GM21390 (cell line): ENCODE results near the gene GIMD1.
"Not testable (repeated sequence)": the region's sequence is repeated elsewhere in the genome, so short reads cannot be mapped to it uniquely, and the experiment has no call there.

Experiments used
- ATAC-seq: cut with Tn5 transposase; IDR thresholded peaks from one replicate; pipeline ENCODE4 v1.9.1; 2021; ENCODE audit not compliant: unreplicated experiment

GIMD1 gene

DNA sequence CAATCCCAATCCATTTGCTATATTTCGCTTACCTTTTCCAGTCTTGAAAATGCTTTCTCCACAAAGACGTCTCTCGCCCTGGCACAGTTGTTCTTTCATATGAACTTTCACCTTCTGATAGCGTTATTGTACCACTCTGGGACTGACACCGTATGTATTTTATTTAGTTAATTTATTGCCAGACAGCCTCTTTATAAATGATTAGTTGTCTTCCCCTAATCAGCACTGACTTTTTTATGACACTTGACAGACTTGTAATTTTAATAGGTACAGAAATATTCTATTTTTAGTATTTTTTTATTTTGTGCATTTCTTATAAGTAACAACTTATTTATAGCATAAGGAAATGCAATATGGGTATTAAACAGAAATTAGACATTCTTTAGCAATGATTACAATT is at the start of gene GIMD1:
Gene GIMD1 (minus strand): TSS at position 101 of the 400 bp plus-strand sequence. CDS start 1,343 bp downstream, outside the sequence.
- no peak for ATAC-seq

DNA sequence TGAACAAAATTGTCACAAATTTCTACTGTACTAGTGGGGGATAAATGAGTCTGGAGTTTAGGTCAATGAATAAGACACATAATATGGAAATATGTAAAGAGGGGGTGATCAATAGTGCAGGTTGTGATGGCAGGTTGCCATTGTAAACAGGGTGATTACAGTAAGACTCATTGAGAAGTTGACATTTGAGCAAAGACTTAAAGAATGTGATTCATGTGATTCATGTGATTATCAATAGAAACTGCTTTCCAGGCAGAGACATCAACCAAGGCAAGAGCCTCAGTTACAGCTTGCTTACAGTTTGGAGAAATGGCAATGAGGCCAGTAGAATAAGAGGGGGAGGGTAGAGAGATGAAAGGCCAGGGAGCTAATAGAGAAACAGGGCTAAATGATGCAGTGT is 45.8 kb upstream of the GIMD1 start:
- ATAC-seq, result no peak

DNA sequence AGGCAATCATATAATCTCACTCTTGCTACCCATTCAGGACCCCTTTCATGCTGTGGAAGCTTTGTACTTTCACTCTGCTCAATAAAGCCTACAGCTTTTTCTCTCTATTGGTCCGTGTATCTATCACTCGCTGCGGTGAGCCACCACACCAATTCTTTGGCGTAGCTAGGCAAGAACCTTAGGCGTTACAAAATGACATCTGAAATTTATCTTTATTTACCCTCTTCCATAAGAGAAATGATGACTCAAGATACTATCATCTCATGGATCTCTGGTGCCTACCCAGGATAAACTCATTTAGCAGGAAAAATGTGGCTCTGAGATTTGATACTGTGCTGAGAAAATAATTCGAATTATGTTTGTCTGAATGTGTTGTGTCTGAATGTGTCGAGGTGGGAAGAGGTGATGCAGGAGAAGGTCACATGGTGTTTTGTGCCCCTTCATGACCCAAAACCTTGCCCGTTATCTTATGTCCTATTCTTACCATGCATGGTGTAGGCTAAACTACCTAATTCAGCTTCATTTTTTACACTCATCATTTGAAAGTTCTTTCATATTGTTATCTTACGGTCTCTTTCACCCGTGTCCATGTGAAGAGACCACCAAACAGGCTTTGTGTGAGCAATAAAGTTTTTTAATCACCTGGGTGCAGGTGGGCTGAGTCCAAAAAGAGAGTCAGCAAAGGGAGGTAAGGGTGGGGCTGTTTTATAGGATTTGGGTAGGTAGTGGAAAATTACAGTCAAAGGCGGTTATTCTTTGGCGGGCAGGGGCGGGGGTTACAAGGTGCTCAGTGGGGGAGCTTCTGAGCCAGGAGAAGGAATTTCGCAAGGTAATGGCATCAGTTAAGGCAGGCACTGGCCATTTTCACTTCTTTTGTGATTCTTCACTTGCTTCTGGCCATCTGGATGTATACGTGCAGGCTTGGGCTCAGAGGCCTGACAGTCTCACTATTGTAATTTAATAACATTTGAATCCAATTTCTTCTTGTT is 41.6 kb upstream of the GIMD1 start:
- no peak for ATAC-seq

DNA sequence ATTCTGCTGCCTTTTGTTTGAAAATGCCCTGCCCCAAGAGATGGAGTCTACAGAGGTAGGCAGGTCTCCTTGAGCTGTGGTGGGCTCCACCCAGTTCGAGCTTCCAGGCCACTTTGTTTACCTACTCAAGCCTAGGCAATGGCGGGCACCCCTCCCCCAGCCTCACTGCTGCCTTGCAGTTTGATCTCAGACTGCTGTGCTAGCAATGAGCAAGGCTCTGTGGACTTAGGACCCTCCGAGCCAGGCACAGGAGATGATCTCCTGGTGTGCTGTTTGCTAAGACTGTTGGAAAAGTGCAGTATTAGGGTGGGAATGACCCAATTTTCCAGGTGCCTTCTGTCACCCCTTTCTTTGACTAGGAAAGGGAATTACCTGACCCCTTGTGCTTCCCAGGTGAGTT is 39.4 kb upstream of the GIMD1 start:
- not testable (repeated sequence) for ATAC-seq

- ATAC-seq, result no peak
These were observed 32.6 kb upstream of the GIMD1 start for GRCh38 chr4:106401157-106401556.

DNA sequence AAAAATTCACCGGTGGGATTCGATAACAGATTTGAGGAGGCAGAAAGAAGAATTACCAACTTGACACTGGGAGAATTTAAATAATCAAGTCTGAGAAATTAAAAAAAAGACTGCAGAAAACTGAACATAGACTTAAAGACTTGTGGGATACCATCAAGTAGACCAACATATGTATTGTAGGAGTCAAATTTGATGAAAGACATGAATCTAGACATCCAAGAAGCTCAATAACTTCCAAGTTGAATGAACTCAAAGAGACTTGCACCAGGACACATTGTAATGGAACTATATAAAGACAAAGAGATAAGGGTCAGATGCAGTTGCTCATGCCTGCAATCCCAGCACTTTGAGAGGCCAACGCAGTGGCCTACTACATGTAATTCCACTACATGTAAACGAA is 30.3 kb upstream of the GIMD1 start:
- ATAC-seq, result not testable (repeated sequence)

DNA sequence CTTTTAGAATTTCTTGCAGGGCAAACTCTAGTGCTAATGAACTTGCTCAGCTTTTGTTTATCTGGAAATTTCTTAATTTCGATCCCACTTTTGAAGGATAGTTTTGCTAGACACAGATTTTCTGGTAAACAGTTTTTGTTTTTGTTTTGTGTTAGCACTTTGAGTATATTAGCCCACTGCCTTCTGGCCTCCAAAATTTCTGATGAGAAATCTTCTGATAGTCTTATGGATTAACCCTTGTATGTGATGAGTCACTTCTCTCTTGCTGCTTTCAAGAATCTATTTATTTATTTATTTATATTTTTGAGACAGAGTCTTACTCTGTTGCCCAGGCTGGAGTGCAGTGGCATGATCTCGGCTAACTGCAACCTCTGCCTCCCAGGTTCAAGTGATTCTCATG is 27.0 kb upstream of the GIMD1 start:
- ATAC-seq, result no peak

GRCh38 chr4:106385853-106386393 is 17.3 kb upstream of the GIMD1 start:
- no peak for ATAC-seq

DNA sequence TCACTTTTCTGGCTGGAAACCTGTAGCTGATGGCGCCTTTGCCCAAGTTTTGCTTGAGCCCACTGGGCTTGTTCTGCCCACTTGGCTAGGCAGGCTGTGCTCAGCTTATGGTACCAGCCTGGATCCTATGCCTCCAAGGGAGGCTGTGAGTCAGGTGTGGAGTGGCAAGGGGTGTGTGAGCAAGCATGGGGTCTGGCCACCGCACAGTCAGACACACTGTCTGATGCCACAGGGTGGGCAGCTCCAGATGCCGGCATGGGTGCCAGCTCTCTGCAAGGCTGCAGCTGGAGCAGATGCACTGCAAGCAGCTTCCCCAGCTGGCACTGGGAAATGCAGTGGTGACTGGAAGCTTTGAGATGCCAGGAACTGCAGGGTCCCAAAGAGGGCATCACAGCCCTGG is 16.3 kb upstream of the GIMD1 start:
- ATAC-seq, result no peak

DNA sequence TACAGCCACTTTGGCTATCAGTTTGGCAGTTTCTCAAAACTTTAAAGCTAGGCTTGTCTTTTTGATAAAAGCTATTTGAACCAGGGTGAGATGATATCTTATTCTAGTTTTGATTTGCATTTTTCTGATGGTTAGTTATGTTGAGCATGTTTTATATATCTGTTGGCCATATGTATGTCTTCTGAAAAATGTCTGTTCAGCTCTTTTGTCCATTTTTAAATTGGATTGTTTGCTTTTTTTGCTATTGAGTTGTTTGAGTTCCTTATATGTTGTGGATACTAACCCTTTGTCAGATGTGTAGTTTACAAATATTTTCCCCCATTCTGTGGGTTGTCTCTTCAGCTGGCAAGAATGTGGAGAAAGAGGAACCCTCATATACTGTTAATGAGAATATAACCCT is 11.6 kb upstream of the GIMD1 start:
- ATAC-seq, result no peak

DNA sequence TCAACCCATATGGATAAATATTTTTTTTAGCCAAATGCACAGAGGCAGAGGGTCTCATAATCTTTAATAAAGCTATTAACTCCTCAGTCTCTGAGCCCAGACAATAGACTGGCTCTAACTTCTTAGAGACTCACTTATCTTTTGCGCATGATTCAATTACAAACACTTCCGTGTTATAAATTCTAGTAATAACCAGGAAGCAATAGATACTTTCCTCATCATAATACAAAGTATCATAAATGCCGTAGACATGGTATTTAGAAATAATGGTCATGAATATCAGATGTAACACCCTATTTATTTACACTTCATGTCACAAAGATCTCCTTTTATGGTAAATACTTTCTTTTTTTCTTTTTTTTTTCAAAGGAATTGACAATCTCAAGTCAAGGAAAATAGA is 4.4 kb upstream of the GIMD1 start:
- ATAC-seq, result no peak

GRCh38 chr4:106371161-106371560 is 2.6 kb upstream of the GIMD1 start:
- ATAC-seq, result no peak

GRCh38 chr4:106370214-106370613 is 1.6 kb upstream of the GIMD1 start:
- ATAC-seq, result no peak

- ATAC-seq, result peak; percentile 80
These were observed 980 bp upstream of the GIMD1 start for GRCh38 chr4:106369456-106370060.

DNA sequence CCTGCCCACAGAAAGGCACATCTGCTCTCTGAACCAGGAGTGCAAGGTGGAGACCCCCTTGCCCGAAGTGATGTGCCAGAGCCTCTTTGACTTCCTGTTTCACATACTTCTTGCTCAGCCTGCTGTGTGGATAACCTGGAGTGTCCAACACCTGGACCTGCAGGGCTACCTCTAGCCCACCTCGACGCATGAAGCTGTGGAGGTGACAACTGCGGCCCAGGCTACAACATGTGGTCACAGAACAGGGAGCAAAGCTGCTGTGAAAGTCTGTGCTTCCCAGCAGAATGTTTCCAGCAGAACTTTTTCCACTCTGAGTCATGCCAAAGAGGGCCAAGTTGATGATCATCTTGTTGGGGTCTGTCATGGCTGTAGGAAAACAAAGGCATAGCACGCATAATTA is 1.5 kb downstream of the GIMD1 start:
- no peak for ATAC-seq

DNA sequence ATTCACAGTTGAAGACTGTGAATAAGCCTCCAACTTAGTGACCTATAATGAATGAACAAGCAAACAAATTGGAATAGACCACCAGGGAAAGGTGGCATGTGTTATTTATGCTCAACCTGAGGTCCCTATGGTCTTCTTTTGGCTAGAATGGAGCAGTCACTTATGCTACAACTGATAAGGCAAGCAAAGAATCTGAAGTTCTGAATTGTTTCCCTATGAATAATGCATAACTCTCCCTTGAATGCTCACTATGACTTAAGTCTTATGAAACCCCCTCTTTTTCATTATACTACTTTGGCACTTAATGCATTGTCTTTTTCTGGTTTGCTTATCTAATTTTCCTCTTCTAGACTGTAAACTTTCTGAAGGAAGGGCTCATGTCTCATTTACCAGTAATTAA is 2.6 kb downstream of the GIMD1 start:
- ATAC-seq, result no peak

DNA sequence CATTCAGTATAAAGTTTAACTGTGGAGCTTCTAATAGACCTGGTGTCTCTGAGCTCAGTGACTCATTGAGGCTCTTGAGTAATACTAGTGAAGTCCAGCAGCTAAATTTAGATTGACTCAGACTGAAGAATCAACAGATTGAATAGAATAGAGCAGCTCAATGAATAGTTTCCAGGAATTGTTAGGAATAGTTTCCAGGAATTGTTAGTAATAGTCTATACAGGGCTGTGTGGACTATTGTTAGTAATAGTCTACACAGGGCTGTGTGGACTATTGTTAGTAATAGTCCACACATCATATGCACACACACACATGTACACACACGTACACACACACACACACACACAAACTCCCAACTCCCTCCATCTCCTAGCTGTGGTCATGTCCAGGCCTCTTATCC is 3.0 kb downstream of the GIMD1 start:
- no peak for ATAC-seq

GRCh38 chr4:106364282-106364681 is 4.3 kb downstream of the GIMD1 start:
- ATAC-seq, result no peak

DNA sequence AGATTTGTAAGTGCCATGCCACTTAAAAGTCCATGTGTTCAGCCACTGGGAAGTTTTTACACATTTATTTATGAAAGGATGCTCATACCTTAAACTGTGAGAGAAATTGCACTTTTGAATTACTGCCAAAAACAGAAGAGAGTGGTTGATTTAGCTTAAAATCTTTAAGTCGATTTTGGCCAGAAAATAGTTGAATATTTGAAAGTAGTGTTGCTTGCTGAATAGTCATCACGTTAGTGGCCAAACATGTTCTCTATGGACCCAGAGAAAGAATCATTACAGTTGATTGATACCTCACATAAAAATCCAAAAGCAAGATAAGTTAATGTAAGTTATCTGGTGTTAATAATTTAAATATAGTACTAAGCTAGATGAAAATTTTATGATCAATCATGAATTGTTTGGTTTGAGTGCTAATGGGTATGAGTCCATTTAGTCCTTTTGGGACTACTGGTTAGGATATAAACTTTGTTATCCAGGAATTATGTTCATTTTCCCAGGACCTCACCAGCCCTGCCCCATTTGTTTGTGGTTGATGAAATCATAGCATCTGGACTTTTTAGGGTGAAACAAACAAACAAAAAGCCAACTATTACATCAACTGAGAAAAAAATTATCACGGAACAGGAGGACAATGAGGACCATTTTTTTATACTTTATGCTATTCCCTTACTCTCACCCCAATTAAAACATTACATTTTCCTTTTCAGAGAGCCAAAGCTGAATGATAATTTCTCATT is 6.3 kb downstream of the GIMD1 start:
- ATAC-seq, result no peak

DNA sequence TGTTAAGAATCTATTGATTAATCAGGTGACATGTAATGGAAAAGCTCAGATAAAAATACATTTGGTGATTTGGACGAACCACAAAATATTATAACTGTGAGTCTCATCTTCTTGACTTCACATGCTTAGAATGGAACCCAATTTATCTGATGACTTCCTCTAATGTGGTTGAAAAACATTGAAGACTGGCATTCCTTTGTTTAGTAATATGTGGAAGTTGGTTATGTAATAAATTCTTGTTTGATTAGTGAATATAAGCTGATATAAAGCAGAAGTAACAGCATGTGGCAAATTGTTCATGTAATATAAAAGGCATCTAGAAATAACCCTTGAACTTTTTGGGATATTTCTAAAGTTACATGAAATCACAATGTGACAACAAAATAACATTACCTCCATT is 9.7 kb downstream of the GIMD1 start:
- ATAC-seq, result no peak

GRCh38 chr4:106355193-106355592 is 13.4 kb downstream of the GIMD1 start:
- ATAC-seq, result no peak
